WTC11 (cell line): Measurements from ENCODE around the gene CX3CR1.

Source experiments
- ATF3 ChIP-seq: sonication (generic); formaldehyde crosslinking; conservative IDR thresholded peaks from 2 replicates; pipeline ENCODE4 v1.8.1; 2022; ENCODE audit warnings: mild to moderate bottlenecking, missing genetic modification reagents
- CTCF ChIP-seq: fragments of 200-600 bp; IDR thresholded peaks from 2 replicates; pipeline ENCODE4 v1.8.0; 2022; ENCODE audit warnings: antibody characterized with exemption
- FOXP4 ChIP-seq: sonication (generic); formaldehyde crosslinking; IDR thresholded peaks from 2 replicates; pipeline ENCODE4 v1.8.0; 2022; ENCODE audit warnings: mild to moderate bottlenecking, missing genetic modification reagents
- KAT7 ChIP-seq: sonication (generic); formaldehyde crosslinking; IDR thresholded peaks from 2 replicates; pipeline ENCODE4 v1.8.1; 2023; ENCODE audit warnings: missing genetic modification reagents, mild to moderate bottlenecking, borderline replicate concordance
- MAX ChIP-seq: sonication (generic); formaldehyde crosslinking; IDR thresholded peaks from 2 replicates; pipeline ENCODE4 v1.8.0; 2022; ENCODE audit warnings: mild to moderate bottlenecking, missing genetic modification reagents
- TCF7 ChIP-seq: sonication (generic); formaldehyde crosslinking; IDR thresholded peaks from 2 replicates; pipeline ENCODE4 v1.8.0; 2022; ENCODE audit warnings: mild to moderate bottlenecking, low read depth, missing genetic modification reagents, moderate library complexity
- TEAD1 ChIP-seq: sonication (generic); formaldehyde crosslinking; IDR thresholded peaks from 2 replicates; pipeline ENCODE4 v1.8.0; 2022; ENCODE audit warnings: mild to moderate bottlenecking, missing genetic modification reagents
- USF1 ChIP-seq: sonication (generic); formaldehyde crosslinking; IDR thresholded peaks from 2 replicates; pipeline ENCODE4 v1.8.0; 2022; ENCODE audit warnings: mild to moderate bottlenecking, missing genetic modification reagents

GRCh38 chr3:39262846-39263245, 17.0 kb downstream of the CX3CR1 start:
- TF ChIP-seq CTCF (no peak), MAX (no peak), ATF3 (no peak), USF1 (no peak), TEAD1 (CRISPR knock-in tag) (no peak), FOXP4 (no peak), TCF7 (CRISPR knock-in tag) (no peak), KAT7 (CRISPR knock-in tag) (no peak)
